IPS-11a (cell line): ENCODE measurements around the gene KLHL21.

Experiments used
- H3K4me3 ChIP-seq: one replicate; pipeline ENCODE4 v1.5.1; 2013; ENCODE audit warnings: low read depth, low read length, control low read depth

The KLHL21 gene

GRCh38 chr1:6625584-6626149 is 23.0 kb upstream of the KLHL21 start:
- H3K4me3 ChIP-seq: peak overlapping the region; percentile 60

- peak within 1 kb of the TSS; percentile 60 for H3K4me3 ChIP-seq
These were observed 22.3 kb upstream of the KLHL21 start, which contains the start of gene THAP3 for GRCh38 chr1:6624710-6625583. TSS of gene THAP3 (plus strand) at chr1:6624868. CDS start at chr1:6625219, 351 bp downstream.

- H3K4me3 ChIP-seq: no peak overlapping the region
These were observed 20.7 kb upstream of the KLHL21 start for GRCh38 chr1:6623269-6623965.

- no peak overlapping the region for H3K4me3 ChIP-seq
These were observed 19.9 kb upstream of the KLHL21 start for GRCh38 chr1:6622396-6623152.

DNA sequence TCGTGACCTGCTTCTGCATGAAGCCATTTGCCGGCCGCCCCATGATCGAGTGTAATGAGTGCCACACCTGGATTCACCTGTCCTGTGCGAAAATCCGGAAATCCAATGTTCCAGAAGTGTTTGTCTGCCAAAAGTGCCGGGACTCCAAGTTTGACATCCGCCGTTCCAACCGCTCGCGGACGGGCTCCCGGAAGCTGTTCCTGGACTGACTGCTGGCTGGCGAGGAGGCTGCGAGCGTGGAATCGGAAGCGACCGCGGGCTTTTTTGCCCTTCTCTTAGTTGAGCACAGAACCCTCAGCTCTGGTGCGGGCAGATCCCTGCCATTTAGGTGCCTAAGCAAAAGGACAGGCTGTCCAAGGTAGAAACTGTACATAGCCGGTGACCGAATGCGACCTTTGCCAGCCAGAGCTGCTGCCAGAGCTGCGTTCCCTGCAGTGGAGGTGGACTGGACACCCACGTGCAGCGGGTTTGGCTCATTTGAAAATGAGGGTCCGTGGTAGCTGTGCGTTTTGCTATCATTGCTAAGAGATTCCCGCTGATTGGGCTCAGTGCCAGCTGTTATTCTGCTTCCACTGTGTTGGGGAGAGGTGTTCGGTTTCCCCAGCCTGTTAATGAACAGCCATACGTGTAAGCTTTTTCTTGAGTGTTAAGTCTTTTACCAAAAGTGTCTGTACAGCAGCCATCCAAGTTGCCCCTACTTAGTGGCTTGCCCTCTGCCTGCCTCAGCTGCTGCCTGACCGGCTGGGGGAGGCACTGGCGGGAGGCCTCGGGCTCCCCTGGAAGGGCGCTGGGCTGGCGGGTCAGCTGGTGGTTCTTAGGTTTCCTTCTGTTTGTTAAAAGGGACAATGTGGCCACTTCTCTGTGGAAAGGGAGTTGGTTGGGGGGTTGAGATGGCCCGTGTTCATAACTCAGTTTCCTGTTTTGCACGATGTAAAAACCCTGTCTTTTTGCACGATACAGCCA is 19.0 kb upstream of the KLHL21 start:
- H3K4me3 ChIP-seq: no peak overlapping the region

- H3K4me3 ChIP-seq: no peak overlapping the region
These were observed 16.4 kb upstream of the KLHL21 start for GRCh38 chr1:6619045-6619444.

GRCh38 chr1:6614929-6615785 is 12.5 kb upstream of the KLHL21 start:
- H3K4me3 ChIP-seq: peak overlapping the region; percentile 65

GRCh38 chr1:6614019-6614928 is 11.6 kb upstream of the KLHL21 start:
- peak overlapping the region; percentile 61 for H3K4me3 ChIP-seq

- peak within 1 kb of the TSS; percentile 66 for H3K4me3 ChIP-seq
These were observed 10.8 kb upstream of the KLHL21 start, which contains the start of gene PHF13 for GRCh38 chr1:6613361-6614018. TSS of gene PHF13 (plus strand) at chr1:6613731. CDS start at chr1:6614067, 336 bp downstream.

- H3K4me3 ChIP-seq: peak overlapping the region; percentile 66
These were observed 10.1 kb upstream of the KLHL21 start for GRCh38 chr1:6612641-6613360.

DNA sequence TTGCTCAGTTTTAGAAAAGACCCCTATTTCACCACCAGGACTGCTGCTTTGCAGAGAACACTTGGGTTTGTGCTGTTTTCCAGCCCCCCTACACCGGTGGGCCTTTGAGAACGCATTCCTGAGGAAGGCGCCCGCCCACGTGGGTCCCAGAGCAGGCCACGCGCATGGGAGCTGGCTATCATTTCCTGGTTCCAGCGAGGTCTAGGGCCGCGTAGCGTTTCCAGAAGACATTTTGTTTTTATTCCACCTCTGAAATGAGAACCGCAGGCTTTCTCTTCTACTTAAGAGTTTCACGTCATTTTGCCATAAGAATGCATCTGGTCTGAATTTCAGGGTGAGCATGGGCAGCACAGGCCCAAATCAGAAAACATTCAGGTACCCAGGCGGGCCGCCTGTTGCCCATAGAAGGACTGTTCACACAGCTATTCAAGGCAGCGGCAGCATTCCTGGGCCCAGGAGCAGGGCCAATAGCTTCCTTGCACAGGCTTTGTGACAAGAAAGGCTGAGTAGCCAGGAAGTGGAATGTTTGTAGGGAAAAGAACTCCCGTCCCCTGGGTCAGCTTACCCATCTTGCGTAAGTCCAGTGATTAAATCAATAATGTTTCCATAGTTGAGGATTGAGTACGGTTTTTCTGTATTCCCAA is 1.4 kb upstream of the KLHL21 start:
- H3K4me3 ChIP-seq: peak overlapping the region; percentile 51

GRCh38 chr1:6603238-6603914 is 707 bp upstream of the KLHL21 start:
- H3K4me3 ChIP-seq: peak overlapping the region; percentile 51

DNA sequence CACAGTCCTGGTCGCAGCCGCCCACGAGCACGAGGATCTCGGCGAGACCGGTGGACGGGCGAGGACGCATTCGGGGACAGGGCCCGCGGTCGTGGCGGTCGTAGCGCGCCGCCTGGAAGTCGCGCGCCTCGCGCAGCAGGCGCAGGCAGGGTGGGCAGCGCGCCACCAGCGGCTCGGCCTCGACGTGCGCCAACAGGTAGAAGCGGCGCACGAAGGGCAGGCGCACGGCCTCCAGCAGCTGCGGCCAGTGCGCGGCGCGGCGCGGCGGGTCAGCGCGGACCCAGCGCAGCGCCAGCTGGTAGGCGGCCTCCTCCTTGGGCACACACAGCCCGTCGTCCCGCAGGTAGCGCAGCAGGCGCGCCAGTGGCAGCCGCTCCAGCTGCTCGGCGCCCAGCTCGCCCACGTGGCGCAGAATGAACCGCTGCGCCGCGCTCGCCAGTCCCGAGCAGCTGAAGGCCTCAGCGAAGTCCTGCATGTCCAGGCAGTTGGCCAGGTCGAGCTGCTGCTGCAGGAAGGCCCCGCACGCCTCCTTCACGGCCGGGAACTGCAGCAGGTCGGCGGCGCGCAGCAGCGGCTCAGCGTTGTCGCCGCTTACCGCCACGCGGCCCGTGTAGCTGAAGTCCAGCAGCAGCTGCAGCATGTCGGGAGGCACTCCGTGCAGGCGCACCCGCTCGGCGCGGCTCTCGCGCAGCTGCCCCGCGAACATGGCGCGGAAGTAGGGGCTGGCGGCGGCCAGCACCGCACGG is 573 bp downstream of the KLHL21 start:
- peak overlapping the region; percentile 91 for H3K4me3 ChIP-seq

GRCh38 chr1:6601049-6601922 is 1.4 kb downstream of the KLHL21 start:
- H3K4me3 ChIP-seq: peak overlapping the region; percentile 91
